ENCODE data around the gene HKDC1. TPM values are rescaled to one million over a fixed set of nuclear protein-coding genes. Genes with fewer than 3 reads are reported as not detected.
A peak's percentile ranks its signal among the peaks of the same experiment; 100 is the strongest.
"Not testable (repeated sequence)": the region's sequence is repeated elsewhere in the genome, so short reads cannot be mapped to it uniquely, and the experiment has no call there.

HKDC1 gene
- under 1 TPM in 1 of 2 experiments, not detected in 1; 0.40 TPM for total RNA-seq

- DNase-seq (no peak), ATAC-seq (no peak)
- POLR2A ChIA-PET: interaction anchor here (1.1 kb wide), 1 partner anchor 115 kb away, joined by 3 read pairs; no protein-coding TSS in a partner anchor
- CTCF ChIA-PET: interaction anchor here (0.9 to 1.4 kb wide), 3 partner anchors 9 to 215 kb away, joined by 3 read pairs; no protein-coding TSS in a partner anchor
- intact Hi-C loops (cut with micrococcal nuclease): loop anchor here (5.0 to 10.0 kb wide), 3 partner anchors 43 to 218 kb away; partner anchors contain the start of gene VPS26A
- Mint-ChIP-seq H3K27ac (no peak within 1 kb of the TSS), H3K4me3 (no peak within 1 kb of the TSS), H3K36me3 (ENCODE audit: low read depth) (no peaks in the 10 kb centered on the region), H3K27me3 (no peaks in the 10 kb centered on the region), H3K9me3 (no peaks in the 10 kb centered on the region), H3K4me1 (ENCODE audit: low read depth) (peaks cover 32% of the 10 kb centered on the region)
- no peak for TF ChIP-seq CTCF (IDR thresholded peaks at IDR 0.05)
Measured at GRCh38 chr10:69220041-69220451, at the start of gene HKDC1. Gene HKDC1, plus strand, starts transcription at chr10:69220332. Its CDS starts 104 bp downstream, at chr10:69220436.

- POLR2A ChIA-PET: no interaction called here
- Mint-ChIP-seq H3K27me3 (no peaks in the 10 kb centered on the region), H3K27ac (peak overlapping the region; percentile 39), H3K36me3 (ENCODE audit: low read depth) (peaks cover 7% of the 10 kb centered on the region), H3K4me1 (ENCODE audit: low read depth) (peaks cover 2% of the 10 kb centered on the region), H3K9me3 (no peaks in the 10 kb centered on the region), H3K4me3 (no peak overlapping the region)
- TF ChIP-seq CTCF (IDR thresholded peaks at IDR 0.05): no peak
- no peak for ATAC-seq
- no peak for DNase-seq
- intact Hi-C loops (cut with micrococcal nuclease): no loop called here
- CTCF ChIA-PET: interaction anchor here (1.1 to 1.5 kb wide), 2 partner anchors 15 to 236 kb away, joined by 3 read pairs; no protein-coding TSS in a partner anchor
Measured at GRCh38 chr10:69172241-69172982, 47.7 kb upstream of the HKDC1 start.

GRCh38 chr10:69175326-69175725, 44.8 kb upstream of the HKDC1 start:
- intact Hi-C loops (cut with micrococcal nuclease): loop anchor here (5.0 kb wide), 1 partner anchor 47 kb away; the partner anchor contains the start of gene HKDC1
- H3K4me3 Mint-ChIP-seq; DNase-seq; ATAC-seq; H3K27me3 Mint-ChIP-seq; H3K9me3 Mint-ChIP-seq; CTCF ChIA-PET; H3K27ac Mint-ChIP-seq; H3K36me3 Mint-ChIP-seq (ENCODE audit: low read depth): not testable (repeated sequence)
- H3K4me1 Mint-ChIP-seq (ENCODE audit: low read depth): peaks cover 10% of the 10 kb centered on the region
- POLR2A ChIA-PET: interaction anchor here (0.6 to 0.9 kb wide), 3 partner anchors 30 to 84 kb away, joined by 3 to 4 read pairs (median 3); no protein-coding TSS in a partner anchor

- DNase-seq (no peak), ATAC-seq (no peak)
- peaks cover 3% of the 10 kb centered on the region for H3K36me3 Mint-ChIP-seq (ENCODE audit: low read depth)
- POLR2A ChIA-PET: no interaction called here
- no peak overlapping the region for H3K27ac Mint-ChIP-seq
- H3K4me1 Mint-ChIP-seq (ENCODE audit: low read depth): peaks cover 18% of the 10 kb centered on the region
- CTCF ChIA-PET: no interaction called here
- H3K4me3 Mint-ChIP-seq: no peak overlapping the region
- no peaks in the 10 kb centered on the region for H3K27me3 Mint-ChIP-seq
- no peaks in the 10 kb centered on the region for H3K9me3 Mint-ChIP-seq
- intact Hi-C loops (cut with micrococcal nuclease): loop anchor here (5.0 kb wide), 1 partner anchor 45 kb away; the partner anchor contains the start of gene HKDC1
- no peak for TF ChIP-seq CTCF (IDR thresholded peaks at IDR 0.05)
Measured at GRCh38 chr10:69176823-69177222, 43.3 kb upstream of the HKDC1 start.

- Mint-ChIP-seq H3K9me3 (no peaks in the 10 kb centered on the region), H3K4me3 (peak overlapping the region; percentile 84), H3K36me3 (ENCODE audit: low read depth) (peaks cover 6% of the 10 kb centered on the region), H3K27ac (peak overlapping the region; percentile 100), H3K27me3 (no peaks in the 10 kb centered on the region), H3K4me1 (ENCODE audit: low read depth) (peaks cover 31% of the 10 kb centered on the region)
- ChIA-PET POLR2A (interaction anchor here (0.6 to 1.5 kb wide), 6 partner anchors 17 to 671 kb away, joined by 3 to 11 read pairs (median 4); partner anchors contain the start of genes DDX21 and SRGN), CTCF (interaction anchor here (1.0 kb wide), 1 partner anchor 113 kb away, joined by 4 read pairs; no protein-coding TSS in a partner anchor)
- peak; percentile 55 for DNase-seq
- intact Hi-C loops (cut with micrococcal nuclease): loop anchor here (5.0 kb wide), 1 partner anchor 43 kb away; the partner anchor contains the start of gene HKDC1
- peak; percentile 36 for ATAC-seq
- TF ChIP-seq CTCF (IDR thresholded peaks at IDR 0.05): no peak
Measured at GRCh38 chr10:69179089-69179742, 40.9 kb upstream of the HKDC1 start.

All from activated CD8-positive, alpha-beta T cell treated with anti-CD3 and anti-CD28 coated beads for 36 hours (primary cell).